ENCODE results near the gene NDUFB10. TPM values are rescaled to one million over a fixed set of nuclear protein-coding genes. Genes with fewer than 3 reads are reported as not detected.

Gene NDUFB10
- polyA plus RNA-seq, 1 of the 3 experiments (the other 2 are of a cell fraction) = 468 TPM

DNA sequence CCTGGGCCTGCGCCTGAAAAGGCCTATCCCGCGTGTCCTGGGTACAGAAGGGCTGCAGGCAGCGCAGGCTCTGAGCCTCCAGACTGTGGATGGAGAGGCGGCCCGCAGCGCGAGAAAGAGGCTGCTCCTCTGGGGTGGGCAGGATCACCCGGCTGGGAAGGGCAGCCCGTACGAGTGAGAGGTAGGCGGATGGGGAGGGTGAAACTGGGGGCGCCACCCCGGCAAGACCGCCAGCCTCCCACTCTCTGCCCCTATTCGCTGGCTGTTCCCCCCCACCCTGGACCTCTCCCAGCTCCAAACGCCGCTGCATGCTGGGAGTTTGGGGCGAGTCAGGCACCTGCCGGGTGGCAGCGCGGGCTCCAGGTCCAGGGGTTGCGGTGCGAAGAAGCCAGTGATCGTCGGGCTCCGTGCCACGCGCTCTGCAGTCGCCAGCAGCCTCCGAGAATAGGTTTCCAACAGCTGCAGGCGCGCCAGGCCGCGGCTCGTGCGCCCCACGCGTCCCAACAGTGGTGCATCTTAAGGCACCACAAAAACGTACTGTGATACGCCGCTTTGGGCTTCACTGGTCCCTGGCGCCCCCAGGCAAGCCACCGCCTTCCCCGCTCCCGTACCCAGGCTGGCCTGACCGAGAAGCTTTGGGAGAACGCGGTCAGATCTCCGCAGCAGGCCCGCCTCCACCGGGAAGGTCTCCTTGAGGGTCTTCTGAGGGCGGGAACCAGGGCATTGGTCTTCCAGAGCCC lies 20.9 kb downstream of the NDUFB10 start:
- no peak for DNase-seq
- H3K9me2 ChIP-seq = no peaks in the 10 kb centered on the region
- H3K79me2 ChIP-seq (ENCODE audit: insufficient read depth) = peaks cover 8% of the 10 kb centered on the region; the same call in 1 of the 2 replicates
- no peak overlapping the region for H3K4me2 ChIP-seq
- H3K4me3 ChIP-seq (ENCODE audit: low read depth in 2 of 2, low read length in 1 of 2) = no peak overlapping the region
- no peak overlapping the region for H3K9ac ChIP-seq
- H3K27ac ChIP-seq (ENCODE audit: low read depth in 2 of 2, low read length in 1 of 2) = no peak overlapping the region
- peaks cover 15% of the 10 kb centered on the region for H3F3A ChIP-seq (replicated peaks; ENCODE audit: insufficient read depth)
- H3K9me3 ChIP-seq = no peaks in the 10 kb centered on the region
- H3K4me1 ChIP-seq (ENCODE audit: control insufficient read depth in 1 of 2, insufficient read depth in 2 of 2, low read depth in 1 of 2, low read length in 1 of 2) = peaks cover 6 to 15% of the 10 kb centered on the region in 2 experiments; a peak in 2 of 4 replicates
- ChIA-PET CTCF (interaction anchor here (3.3 kb wide), 1 partner anchor 24 kb away, joined by 19 read pairs; no protein-coding TSS in a partner anchor), POLR2A (interaction anchor here (2.2 kb wide), 1 partner anchor 16 kb away, joined by 12 read pairs; the partner anchor contains the start of gene RPS2)
- TF ChIP-seq JUND (IDR thresholded peaks at IDR 0.05) = no peak
- no peaks in the 10 kb centered on the region for H4K20me1 ChIP-seq (ENCODE audit: insufficient read depth)
- peaks cover 7 to 36% of the 10 kb centered on the region in 2 experiments for H3K36me3 ChIP-seq (replicated peaks in 1 of 2; ENCODE audit: control insufficient read depth in 1 of 2, insufficient read depth in 2 of 2, low read length in 1 of 2)
- H2AFZ ChIP-seq (ENCODE audit: low read depth) = no peak overlapping the region
- WGBS (ENCODE audit: low lambda C conversion rate) = 80% methylated on average over 40 of the region's 53 CpGs
- H3K27me3 ChIP-seq (ENCODE audit: insufficient read depth) = no peaks in the 10 kb centered on the region

DNA sequence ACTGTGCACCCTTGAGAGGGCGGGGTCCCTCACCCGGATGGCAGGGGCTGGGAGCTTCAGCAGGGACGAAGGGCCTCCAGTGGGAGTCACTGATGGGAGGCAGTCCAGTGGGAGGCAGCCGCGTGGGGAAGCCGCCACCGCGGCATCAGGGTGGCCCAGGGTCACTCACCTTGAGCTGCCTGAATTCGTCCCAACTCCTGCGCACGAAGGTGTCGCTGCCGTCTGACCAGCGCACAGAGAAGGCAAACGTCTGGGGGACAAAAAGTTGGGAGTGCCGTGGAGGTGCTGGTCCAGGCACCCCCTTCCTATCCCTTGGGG lies 21.4 kb downstream of the NDUFB10 start:
- H3K27ac ChIP-seq (ENCODE audit: low read depth in 2 of 2, low read length in 1 of 2) = no peak overlapping the region
- no peak overlapping the region for H3K9ac ChIP-seq
- no peaks in the 10 kb centered on the region for H4K20me1 ChIP-seq (ENCODE audit: insufficient read depth)
- no peak overlapping the region for H3K4me3 ChIP-seq (ENCODE audit: low read depth in 2 of 2, low read length in 1 of 2)
- peaks cover 8 to 20% of the 10 kb centered on the region in 2 experiments; a peak in 2 of 4 replicates for H3K4me1 ChIP-seq (ENCODE audit: control insufficient read depth in 1 of 2, insufficient read depth in 2 of 2, low read depth in 1 of 2, low read length in 1 of 2)
- CTCF ChIA-PET = interaction anchor here (3.3 kb wide), 1 partner anchor 23 kb away, joined by 19 read pairs; no protein-coding TSS in a partner anchor
- H3K36me3 ChIP-seq (replicated peaks in 1 of 2; ENCODE audit: control insufficient read depth in 1 of 2, insufficient read depth in 2 of 2, low read length in 1 of 2) = peaks cover 8 to 35% of the 10 kb centered on the region in 2 experiments
- DNase-seq = no peak
- H3K4me2 ChIP-seq = no peak overlapping the region
- TF ChIP-seq SIN3A (IDR thresholded peaks at IDR 0.05; ENCODE audit: borderline replicate concordance, low read depth, low read length) (no peak), GABPA (IDR thresholded peaks at IDR 0.05; ENCODE audit: low read depth) (no peak), POLR2AphosphoS5 (IDR thresholded peaks at IDR 0.05; ENCODE audit: low read depth, low read length) (no peak), RAD21 (IDR thresholded peaks at IDR 0.05; ENCODE audit: low read length) (no peak), RFX5 (IDR thresholded peaks at IDR 0.05; ENCODE audit: low read length) (no peak)
- TF ChIP-seq, protein P1, sequence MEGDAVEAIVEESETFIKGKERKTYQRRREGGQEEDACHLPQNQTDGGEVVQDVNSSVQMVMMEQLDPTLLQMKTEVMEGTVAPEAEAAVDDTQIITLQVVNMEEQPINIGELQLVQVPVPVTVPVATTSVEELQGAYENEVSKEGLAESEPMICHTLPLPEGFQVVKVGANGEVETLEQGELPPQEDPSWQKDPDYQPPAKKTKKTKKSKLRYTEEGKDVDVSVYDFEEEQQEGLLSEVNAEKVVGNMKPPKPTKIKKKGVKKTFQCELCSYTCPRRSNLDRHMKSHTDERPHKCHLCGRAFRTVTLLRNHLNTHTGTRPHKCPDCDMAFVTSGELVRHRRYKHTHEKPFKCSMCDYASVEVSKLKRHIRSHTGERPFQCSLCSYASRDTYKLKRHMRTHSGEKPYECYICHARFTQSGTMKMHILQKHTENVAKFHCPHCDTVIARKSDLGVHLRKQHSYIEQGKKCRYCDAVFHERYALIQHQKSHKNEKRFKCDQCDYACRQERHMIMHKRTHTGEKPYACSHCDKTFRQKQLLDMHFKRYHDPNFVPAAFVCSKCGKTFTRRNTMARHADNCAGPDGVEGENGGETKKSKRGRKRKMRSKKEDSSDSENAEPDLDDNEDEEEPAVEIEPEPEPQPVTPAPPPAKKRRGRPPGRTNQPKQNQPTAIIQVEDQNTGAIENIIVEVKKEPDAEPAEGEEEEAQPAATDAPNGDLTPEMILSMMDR (IDR thresholded peaks at IDR 0.05) = no peak
- H3F3A ChIP-seq (replicated peaks; ENCODE audit: insufficient read depth) = peaks cover 15% of the 10 kb centered on the region
- H3K9me2 ChIP-seq = no peaks in the 10 kb centered on the region
- H3K9me3 ChIP-seq = no peaks in the 10 kb centered on the region
- H3K79me2 ChIP-seq (ENCODE audit: insufficient read depth) = peaks cover 13% of the 10 kb centered on the region; the same call in 1 of the 2 replicates
- H3K27me3 ChIP-seq (ENCODE audit: insufficient read depth) = no peaks in the 10 kb centered on the region
- no peak overlapping the region for H2AFZ ChIP-seq (ENCODE audit: low read depth)
- WGBS (ENCODE audit: low lambda C conversion rate) = 92% methylated on average over 11 of the region's 16 CpGs
- POLR2A ChIA-PET = interaction anchor here (2.2 kb wide), 1 partner anchor 16 kb away, joined by 12 read pairs; the partner anchor contains the start of gene RPS2

DNA sequence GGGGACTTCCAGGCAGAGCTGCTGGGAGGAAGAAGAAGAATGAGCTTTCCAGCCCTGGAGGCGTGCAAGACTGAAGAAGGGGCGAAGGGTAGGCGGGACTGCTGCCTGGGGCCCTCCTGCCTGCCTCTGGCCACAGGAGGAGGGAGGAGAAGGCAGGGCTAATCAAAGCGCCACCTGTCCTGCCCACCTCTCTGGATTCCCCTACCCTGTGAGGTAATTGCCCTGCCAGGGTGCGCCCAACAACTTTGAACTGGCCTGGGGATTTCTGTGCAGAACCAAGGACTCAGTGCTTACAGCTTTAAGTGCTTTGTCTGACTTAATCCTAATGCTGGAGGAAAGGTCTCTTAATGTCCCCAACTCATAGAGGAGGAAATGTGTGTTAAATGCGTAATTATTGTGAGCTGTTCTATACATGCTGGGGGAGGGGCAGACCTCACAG lies 22.1 kb downstream of the NDUFB10 start, which contains the start of gene NOXO1:
Gene NOXO1 (minus strand): TSS at position 72 of the 439 bp plus-strand sequence. CDS start 290 bp downstream, outside the sequence.
- no peak within 1 kb of the TSS for H3K4me2 ChIP-seq
- no peak for TF ChIP-seq FOXJ3 (CRISPR knock-in tag; IDR thresholded peaks at IDR 0.05)
- no peak for TF ChIP-seq RFX5 (IDR thresholded peaks at IDR 0.05; ENCODE audit: low read length)
- no peak for TF ChIP-seq EZH2phosphoT487 (IDR thresholded peaks at IDR 0.05; ENCODE audit: borderline replicate concordance, low read depth)
- no peak for TF ChIP-seq MEF2A (IDR thresholded peaks at IDR 0.05; ENCODE audit: borderline replicate concordance, low read depth)
- H3K36me3 ChIP-seq (replicated peaks in 1 of 2; ENCODE audit: control insufficient read depth in 1 of 2, insufficient read depth in 2 of 2, low read length in 1 of 2) = peaks cover 5 to 35% of the 10 kb centered on the region in 2 experiments
- CTCF ChIA-PET = interaction anchor here (0.6 to 3.3 kb wide), 3 partner anchors 12 to 145 kb away, joined by 3 to 19 read pairs (median 3); no protein-coding TSS in a partner anchor
- no peak for DNase-seq
- H4K20me1 ChIP-seq (ENCODE audit: insufficient read depth) = no peaks in the 10 kb centered on the region
- H3F3A ChIP-seq (replicated peaks; ENCODE audit: insufficient read depth) = peaks cover 15% of the 10 kb centered on the region
- no peaks in the 10 kb centered on the region for H3K27me3 ChIP-seq (ENCODE audit: insufficient read depth)
- H3K4me1 ChIP-seq (ENCODE audit: control insufficient read depth in 1 of 2, insufficient read depth in 2 of 2, low read depth in 1 of 2, low read length in 1 of 2) = peaks cover 8 to 20% of the 10 kb centered on the region in 2 experiments; a peak in 2 of 4 replicates
- WGBS (ENCODE audit: low lambda C conversion rate) = 93% methylated on average over 6 of the region's 6 CpGs
- H3K27ac ChIP-seq (ENCODE audit: low read depth in 2 of 2, low read length in 1 of 2) = no peak within 1 kb of the TSS
- H3K9me3 ChIP-seq = no peaks in the 10 kb centered on the region
- POLR2A ChIA-PET = interaction anchor here (2.2 kb wide), 1 partner anchor 17 kb away, joined by 12 read pairs; the partner anchor contains the start of gene RPS2
- H3K9ac ChIP-seq = no peak within 1 kb of the TSS
- no peak within 1 kb of the TSS for H2AFZ ChIP-seq (ENCODE audit: low read depth)
- H3K4me3 ChIP-seq (ENCODE audit: low read depth in 2 of 2, low read length in 1 of 2) = no peak within 1 kb of the TSS
- H3K79me2 ChIP-seq (ENCODE audit: insufficient read depth) = peaks cover 19% of the 10 kb centered on the region; the same call in 1 of the 2 replicates
- H3K9me2 ChIP-seq = no peaks in the 10 kb centered on the region
